Smooth muscle cell of the brain vasculature (primary cell): ENCODE results near the gene ARHGAP22.
"Not testable (repeated sequence)": the region's sequence is repeated elsewhere in the genome, so short reads cannot be mapped to it uniquely, and the experiment has no call there.

Source experiments
- DNase-seq: peaks from one replicate; pipeline ENCODE4 v3.0.0-alpha.2; 2012; ENCODE audit warnings: low read depth, low spot score

ARHGAP22 gene, protein sequence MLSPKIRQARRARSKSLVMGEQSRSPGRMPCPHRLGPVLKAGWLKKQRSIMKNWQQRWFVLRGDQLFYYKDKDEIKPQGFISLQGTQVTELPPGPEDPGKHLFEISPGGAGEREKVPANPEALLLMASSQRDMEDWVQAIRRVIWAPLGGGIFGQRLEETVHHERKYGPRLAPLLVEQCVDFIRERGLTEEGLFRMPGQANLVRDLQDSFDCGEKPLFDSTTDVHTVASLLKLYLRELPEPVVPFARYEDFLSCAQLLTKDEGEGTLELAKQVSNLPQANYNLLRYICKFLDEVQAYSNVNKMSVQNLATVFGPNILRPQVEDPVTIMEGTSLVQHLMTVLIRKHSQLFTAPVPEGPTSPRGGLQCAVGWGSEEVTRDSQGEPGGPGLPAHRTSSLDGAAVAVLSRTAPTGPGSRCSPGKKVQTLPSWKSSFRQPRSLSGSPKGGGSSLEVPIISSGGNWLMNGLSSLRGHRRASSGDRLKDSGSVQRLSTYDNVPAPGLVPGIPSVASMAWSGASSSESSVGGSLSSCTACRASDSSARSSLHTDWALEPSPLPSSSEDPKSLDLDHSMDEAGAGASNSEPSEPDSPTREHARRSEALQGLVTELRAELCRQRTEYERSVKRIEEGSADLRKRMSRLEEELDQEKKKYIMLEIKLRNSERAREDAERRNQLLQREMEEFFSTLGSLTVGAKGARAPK

DNA sequence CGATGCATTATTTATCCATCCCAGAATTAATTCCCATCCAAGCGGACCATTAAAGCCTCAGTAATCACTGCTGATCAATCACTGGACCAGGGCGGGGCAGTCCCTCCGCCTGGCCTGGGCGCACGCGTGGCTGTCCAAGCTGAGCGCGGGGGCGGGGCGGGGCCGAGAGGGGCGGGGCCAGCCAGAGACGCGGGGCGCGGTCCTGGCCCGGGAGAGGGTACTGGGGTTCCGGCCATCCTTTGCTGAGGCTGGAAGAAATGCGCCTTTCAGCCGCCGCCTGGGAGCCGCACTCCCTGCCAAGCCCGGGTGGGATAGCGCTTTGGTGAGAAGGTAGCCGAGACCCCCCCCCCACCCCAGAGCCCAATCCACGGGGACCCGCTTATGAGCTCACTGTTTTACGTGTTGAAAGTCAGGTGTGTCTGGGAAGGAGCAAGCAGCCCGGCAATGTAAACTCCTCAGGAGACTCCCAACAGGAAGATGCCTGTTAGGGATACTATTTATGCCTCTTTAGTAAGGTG is at the start of gene ARHGAP22:
TSS of gene ARHGAP22 (minus strand) at position 83 of the 518 bp plus-strand sequence. CDS start 277 bp downstream, outside the sequence.
- DNase-seq = no peak

DNA sequence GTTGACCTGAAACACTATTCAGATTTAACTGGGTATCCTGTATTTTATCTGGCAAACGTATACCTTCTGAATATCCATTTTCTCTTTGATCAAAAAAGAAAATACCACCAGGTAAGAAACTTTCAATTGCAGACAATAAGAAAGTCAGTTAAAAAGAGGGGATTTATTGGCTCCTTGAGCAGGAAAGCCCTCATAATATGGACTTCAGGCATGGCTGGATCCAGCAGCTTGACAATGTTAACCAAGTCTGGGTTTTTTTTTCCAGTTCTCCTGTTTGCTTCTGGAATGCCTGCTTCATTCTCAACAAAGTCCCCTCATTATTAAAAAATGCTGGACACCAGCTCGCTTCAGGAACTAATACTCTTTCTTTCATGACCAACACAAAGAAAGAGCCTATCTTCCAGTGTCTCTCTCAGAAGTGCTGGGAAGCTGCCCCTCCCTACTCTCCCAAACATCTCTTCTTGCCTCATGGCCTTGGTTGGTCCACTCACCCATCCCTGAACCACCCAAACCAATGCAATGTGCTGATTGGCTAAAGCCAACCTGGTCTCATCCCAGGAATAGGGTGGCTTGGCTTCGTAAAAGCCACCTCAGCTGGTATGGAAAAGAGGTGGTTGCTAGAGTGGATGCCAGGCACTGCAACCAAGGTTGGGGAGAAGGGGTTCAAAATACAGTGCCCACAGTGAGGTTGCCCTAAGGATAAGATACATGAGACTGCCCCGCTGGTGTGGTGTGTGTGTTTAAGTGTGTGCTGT is 49.2 kb upstream of the ARHGAP22 start:
- no peak for DNase-seq

DNA sequence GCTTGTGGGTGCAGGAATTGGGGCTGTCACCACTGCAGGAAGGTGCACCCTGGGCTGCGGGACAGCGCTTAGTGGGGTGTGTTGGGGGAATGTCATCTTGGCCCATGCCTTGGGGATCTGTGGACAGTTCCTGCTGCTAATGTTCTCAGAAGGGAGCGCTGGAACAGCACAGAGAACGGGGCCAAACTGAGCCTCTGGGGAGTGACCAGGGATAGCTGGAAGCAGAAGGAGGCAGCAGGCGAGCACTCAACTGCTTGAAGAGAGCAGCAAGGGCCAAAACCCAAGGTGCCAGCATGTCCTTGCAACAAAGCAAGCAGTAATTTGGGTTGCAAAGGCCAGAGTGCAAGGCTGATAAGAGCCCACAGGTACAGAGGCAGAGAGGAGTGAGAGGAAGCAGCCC is 48.5 kb upstream of the ARHGAP22 start:
- no peak for DNase-seq

DNA sequence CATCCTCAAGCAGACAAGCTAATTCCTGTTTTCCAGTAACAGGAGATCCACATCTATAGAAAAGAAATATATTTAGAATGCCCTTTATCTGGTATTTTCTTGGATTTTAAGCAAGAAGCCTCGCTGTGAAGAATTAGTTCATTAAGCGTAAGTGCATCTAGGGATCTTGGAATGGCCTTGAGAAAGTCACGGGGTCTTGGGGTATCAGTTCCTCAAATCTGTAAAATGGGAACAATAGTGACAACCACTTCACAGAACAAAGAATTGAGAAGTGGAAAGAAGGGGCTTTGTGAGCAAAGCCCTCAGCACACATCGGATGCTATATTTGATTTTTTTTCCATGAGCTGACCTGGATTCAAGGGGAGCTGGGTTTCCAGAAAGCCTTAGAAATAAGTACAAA is 47.5 kb upstream of the ARHGAP22 start:
- DNase-seq = no peak

DNA sequence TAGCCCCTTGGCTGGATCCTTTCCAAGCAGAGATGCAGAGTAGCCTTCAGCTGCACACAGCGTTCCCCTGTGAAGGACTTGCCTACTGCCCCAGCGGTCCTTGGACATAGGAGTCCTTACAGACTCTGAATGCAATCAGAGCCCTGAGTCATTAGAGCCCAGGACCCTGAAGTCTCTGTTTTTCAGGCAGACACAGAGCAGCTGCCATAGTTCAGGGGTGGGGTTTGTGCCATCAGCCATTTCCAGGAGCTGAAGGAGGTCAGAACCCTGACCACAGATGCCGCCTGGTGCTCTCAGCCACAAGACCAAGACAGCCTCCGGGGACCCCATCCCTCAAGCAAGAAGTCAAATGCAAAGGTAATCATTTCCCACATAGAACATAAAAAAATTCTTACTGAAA is 47.0 kb upstream of the ARHGAP22 start:
- no peak for DNase-seq

DNA sequence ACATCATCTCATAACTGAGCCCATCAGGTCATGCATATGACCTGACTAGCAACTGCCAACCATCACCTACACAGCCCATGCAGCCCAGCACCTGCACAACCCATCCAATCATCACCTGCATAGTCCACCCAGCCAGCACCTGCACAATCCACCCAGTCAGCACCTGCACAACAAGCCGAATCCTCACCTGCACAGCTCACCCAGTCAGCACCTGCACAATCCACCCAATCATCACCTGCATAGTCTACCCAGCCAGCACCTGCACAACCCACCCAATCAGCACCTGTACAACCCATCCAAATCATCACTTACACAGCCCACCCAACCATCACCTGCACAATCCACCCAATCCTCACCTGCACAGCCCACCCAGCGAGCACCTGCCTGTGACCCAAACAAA is 46.4 kb upstream of the ARHGAP22 start:
- DNase-seq = no peak

DNA sequence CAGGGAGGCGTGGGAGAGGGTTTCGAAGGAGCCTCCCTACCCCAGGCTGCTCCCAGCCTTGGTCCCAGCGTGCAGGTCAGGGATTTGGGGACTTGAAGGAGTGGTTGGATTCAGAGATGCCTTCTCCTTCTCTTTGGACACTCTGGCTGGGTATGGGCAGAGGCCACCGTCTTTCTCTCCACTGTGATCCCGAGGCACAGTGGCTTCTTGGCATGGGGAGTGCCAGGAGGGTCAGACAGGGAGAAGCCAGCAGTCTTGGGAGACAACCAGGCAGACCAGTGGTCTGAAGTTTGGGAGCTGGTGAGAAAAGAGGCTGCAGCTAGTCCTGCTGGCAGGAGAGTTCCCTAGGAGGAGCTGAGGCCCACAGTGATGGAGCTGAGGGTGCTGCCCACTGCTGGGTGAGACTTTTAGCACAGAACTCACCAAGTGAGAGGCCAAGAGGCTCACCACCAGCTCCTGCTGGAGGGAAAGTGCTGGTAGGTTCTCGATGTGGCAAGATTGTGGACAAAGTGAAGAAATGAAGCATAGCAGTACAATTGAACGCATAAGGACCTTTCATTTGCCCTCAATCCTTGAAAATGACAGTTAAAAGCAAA is 44.6 kb upstream of the ARHGAP22 start:
- no peak for DNase-seq

DNA sequence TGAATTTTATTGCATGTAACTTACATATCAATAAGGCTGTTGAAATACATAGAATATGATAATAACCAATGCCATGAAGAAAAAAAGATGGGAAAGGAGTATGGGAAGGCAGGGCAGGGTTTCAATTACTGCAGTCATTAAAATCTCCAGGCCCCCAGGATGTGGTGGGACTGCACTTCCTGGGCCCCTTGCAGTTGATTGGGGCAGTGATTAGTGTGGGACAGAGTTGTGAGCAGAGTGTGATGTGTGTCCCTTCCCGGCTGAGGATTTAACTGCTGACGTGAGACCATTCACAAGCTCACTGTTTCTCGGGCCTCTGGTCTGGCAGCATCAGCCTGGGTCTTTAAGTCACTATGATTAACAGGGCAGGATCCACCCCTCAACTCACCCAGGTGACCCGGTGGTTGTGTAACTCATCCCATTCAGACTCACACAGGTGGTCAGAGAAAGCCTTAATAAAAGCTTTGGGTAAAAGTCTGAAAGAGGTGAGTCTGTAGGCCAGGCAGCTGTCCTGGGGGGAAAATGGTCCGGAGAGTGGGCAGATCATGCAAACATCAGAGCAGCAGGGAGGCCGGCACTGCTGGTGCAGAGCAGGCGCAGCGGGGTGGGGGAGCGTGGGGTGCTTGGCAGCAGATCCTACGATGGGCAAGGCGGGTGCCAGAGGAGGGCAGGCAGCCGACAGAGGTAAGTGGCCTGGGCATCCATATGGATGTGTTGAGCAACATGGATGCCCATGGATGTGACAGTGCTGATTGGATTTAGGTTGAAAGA is 43.5 kb upstream of the ARHGAP22 start:
- DNase-seq = no peak

DNA sequence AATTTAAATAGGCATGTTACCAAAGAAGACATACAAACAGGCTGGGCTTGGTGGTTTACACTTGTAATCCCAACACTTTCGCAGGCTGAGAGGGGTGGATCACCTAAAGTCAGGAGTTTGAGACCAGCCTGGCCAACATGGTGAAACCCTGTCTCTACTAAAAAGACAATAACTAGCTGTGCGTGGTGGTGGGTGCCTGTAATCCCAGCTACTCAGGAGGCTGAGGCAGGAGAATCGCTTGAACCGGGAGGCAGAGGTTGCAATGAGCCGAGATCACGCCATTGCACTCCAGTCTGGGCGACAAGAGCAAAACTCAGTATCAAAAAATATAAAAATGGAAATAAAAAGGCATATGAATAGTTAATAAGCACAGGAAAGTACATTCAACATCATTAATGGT is 42.2 kb upstream of the ARHGAP22 start:
- DNase-seq = not testable (repeated sequence)

DNA sequence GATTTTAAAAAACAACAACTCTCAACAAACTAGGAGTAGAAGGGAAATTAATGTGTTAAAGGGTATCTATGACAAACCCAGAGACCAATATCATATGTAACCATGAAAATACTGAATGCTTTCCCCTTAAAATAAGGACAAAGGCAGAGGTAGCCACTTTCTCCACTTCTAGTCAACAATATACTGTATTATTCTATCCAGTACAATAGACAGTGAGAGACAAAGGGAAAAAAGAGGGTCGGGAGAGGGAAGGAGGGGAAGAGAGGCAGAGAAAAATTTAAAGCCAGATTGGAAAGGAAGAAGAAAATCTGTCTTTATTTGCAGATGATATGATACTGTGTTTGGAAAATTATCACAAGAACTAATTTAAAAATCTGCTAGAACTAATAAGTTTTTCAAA is 40.7 kb upstream of the ARHGAP22 start:
- DNase-seq = no peak

DNA sequence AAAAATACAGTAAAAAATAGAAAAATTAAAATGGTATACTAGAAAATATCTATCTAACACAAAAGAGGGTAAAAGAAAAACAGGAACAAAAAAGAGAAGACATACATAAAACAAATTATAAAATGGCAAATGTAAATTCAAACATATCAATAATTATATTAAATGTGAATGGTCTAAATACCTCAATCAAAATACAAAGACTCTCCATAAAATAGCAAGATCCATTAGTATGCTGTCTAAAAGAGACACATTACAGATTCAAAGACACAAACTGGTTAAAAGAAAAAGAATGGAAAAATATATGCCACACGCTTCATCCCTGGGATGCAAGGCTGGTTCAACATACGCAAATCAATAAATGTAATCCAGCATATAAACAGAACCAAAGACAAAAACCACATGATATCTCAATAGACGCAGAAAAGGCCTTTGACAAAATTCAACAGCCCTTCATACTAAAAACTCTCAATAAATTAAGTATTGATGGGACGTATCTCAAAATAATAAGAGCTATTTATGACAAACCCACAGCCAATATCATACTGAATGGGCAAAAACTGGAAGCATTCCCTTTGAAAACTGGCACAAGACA is 36.3 kb upstream of the ARHGAP22 start:
- DNase-seq = not testable (repeated sequence)

DNA sequence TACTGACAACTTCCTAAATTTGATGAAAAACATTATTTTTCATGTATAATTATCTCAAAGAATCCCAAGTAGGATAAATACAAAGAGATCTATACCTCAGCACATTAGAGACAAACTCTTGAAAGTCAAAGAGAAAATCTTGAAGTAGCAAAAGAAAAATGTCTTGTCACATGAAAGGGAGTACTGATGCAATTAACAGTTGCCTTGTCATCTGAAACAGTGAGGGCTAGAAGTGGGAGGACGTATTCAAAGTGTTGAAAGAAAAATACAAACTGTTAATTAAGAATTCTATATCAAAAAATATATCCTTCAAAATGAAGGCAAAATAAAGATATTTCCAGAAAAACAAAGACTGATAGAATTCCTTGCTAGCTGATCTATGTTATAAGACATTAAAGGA is 35.5 kb upstream of the ARHGAP22 start:
- no peak for DNase-seq

DNA sequence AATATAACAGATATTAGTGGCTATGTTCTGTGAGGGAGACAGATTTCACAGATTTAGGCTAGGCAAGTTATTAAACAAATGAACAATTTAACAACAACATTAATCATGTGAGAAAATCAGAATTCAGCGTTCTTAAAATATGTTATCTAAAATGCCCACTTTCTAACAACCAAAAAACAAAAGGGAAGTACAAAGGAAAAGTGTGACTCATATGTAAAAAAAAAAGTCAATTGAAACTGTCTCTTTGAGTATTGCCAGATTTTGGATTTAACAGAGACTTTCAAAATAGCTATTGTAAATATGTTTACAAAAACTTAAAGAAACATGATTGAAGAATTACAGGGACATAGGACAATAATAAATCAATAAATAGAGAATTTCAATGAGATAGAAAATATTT is 34.8 kb upstream of the ARHGAP22 start:
- no peak for DNase-seq

DNA sequence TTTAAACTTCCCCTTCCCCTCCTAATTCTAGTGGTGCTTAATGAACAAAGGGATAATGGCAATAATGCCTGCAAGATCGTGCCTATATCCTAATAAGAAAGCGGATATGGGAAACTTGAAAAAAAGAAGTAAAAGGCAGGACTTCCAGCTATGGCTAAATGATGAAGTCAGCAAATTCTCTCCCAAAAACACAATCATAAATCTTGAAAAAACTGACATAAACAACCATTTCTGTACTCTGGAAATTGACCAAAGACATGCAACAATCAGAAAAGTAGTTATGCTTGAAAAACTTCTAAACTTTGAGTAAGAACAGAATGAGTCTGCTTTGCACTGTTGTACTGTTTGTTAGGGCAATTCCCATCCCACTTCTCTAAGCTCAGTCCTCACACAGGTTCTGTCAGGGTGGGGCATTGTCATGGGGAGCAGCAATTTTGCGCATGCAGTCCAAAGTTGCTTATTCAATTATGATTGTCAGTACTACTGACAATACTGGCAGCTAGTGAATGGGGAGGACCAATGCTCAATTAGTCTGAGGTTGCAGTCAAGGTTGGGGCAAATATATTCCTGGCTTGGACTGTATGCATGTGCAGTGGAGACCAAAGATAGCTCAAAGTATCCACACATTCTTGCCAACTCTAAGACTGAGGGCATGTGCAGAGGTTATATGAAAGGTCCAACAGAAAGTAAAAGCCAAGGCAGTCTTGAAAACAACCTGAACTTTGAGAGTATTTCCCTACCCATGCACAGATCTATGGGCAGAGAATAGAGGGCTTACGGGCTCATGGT is 34.1 kb upstream of the ARHGAP22 start:
- no peak for DNase-seq

DNA sequence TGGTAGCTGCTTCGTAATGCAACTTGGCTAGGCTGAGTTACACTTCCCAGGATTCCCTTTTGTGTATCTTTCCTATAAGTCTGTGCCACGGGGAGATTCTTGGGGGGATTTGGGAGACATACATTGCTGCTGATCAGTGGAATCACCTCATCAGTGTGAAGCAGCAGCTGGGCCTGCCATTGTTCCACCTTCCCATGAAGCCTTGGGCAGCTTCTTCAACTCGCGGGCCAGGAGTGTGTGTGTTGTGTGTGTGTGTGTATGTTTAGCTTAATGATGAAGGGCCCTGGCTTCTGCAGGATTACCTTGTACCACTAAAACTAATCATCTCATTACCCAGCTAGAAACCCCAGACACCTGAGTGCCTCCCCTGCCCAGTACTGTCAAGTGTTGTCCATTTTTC is 33.3 kb upstream of the ARHGAP22 start:
- no peak for DNase-seq

DNA sequence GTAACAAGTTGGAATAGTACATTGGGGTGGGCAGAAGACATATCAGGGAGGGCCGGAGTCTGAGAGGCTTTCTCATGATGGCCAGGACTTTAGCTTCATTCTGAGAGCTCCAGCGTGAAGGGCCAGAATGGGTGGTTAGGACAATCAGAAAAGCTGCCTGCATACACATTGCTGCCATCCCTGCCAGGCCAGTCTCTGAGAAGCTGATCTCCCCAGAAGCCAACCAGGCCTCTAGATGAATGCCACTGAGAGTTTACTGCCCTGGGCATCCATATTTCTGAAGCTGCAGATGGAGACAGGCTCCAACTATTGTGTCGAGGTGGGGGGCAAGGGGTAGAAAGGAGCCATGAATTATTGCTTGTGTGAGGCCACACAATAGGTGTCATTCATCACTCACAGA is 32.0 kb upstream of the ARHGAP22 start:
- no peak for DNase-seq

DNA sequence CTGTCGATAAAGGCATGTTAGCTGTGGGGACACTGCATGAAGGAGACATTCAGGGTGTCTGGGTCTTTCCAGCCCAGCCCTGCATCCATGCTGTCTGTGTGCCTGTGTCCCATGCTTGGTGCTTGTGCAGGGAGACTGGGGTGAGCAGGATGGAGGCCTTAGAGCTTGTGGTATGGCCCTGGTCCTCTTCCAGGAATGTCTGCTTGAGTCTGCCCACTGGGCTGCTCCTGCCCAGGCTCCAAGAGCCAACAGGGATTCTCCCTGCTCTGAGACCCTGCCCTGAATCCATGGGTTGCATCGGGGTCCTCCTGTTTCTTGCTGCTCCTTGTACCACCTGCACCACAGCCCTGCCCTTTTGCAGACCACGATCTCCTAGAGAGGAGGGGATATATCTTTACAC is 31.4 kb upstream of the ARHGAP22 start:
- DNase-seq = no peak

DNA sequence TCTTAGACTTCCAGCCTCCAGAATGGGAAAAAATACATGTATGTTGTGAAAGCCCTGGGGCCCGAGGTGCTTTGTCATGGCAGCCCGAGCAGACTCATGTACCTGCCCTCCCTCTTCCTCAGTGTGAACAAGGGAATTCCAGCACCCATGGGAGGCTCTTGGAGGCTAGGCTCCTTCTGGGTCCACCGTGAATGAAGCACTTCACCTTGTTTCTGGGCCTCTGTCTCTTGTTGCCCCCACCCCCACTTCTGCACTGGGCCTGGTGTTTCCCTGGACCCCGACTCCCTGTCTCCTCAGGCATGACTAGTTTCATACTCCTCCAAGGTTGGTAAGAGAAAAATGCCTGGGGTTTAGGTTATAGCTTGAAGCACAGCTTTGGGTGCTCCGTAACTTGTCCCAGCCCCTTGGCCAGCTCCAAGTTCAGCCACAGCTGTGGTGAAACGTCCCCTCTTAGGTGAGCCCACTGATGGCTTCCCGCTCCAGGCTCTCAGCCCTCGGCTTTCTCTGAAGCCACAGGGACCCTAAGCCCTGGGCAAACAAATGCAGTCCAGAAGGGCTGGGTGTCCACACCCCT is 30.2 kb upstream of the ARHGAP22 start:
- no peak for DNase-seq

DNA sequence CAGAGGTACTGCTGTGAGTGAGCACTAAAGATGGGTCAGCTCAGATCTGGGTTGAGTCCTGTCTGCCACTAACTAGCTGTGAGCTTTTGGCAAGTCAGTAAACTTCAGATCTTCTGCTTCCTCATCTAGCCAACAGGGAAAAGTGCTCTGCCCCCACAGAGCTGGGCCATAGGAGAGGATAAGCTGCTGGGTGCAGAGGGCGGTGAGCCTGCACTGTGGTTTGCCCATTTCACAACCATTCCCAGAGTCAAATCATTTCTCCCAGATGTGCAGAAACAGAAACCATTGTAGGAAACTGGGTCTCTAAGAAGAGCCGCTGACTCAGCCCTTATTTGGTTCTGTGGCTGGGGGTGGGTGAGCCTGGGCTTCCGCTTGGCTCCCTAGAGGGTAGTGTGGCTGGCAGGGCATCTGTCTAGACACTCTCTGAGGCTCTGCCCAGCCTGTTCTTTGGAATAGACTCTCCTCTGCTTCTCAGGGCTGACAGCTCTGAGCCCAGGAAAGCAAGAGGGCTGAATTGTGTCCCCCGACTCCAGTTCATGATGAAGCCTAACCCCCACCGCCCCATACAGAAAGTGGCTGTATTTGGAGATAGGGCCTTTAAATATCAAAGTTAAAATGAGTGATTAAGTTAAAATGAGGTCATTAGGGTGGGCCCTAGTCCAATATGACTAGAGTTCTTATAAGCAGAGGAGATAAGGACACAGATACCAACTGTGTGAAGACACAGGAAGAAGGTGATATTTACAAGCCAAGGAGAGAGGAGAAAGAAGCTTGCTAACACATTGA is 29.5 kb upstream of the ARHGAP22 start:
- peak; percentile 33 for DNase-seq
